GM15510 (cell line): ENCODE data around the gene PRR3.

ENCODE experiments used
- POLR2A ChIP-seq: IDR thresholded peaks from 3 replicates; pipeline ENCODE4 v1.6.1; 2011; ENCODE audit warnings: borderline replicate concordance; ENCODE audit not compliant: insufficient read length; ENCODE audit errors: extremely low read depth

PRR3 gene, protein sequence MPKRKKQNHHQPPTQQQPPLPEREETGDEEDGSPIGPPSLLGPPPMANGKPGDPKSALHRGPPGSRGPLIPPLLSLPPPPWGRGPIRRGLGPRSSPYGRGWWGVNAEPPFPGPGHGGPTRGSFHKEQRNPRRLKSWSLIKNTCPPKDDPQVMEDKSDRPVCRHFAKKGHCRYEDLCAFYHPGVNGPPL

GRCh38 chr6:30556906-30557682 lies at the start of gene PRR3:
Gene PRR3, plus strand, starts transcription at chr6:30557295. Its CDS starts 50 bp downstream, at chr6:30557345.
- TF ChIP-seq POLR2A: peak; percentile 53

GRCh38 chr6:30507849-30508827 lies 49.0 kb upstream of the PRR3 start:
- TF ChIP-seq POLR2A: no peak

- TF ChIP-seq POLR2A: peak; percentile 26
Measured at GRCh38 chr6:30508890-30509736, 48.0 kb upstream of the PRR3 start.

DNA sequence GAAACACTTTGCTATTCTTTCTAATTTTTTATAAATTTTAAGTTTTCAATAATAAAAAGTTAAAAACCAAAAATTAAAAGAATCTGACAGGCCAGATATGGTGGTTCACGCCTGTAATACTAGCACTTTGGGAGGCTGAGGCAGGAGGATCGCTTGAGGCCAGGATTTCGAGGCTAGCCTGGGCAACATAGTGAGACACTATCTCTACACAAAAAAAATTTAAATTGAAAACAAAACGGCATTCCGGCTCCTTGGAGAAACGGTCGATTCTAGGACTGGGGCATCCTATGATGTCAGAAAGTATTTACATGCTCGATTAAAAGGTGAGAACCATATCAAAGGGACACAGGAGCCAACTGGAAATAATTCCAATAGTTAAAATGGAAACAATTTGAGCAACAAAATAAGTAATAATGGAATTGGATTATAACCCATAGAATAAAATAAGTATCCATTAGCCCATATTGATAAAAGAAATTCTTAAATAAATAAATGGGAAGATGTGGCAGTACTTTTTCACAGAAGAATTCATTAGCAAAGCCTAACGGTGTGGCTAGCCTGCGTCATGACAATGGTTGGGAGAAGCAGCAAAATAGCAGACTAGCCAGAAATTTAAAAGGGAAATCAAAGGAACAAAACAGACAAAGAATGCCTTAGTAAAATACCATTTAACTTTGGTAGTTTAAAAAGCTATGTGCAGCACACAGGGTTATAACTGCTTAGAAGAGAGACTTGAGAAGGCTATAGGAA lies 46.5 kb upstream of the PRR3 start:
- no peak for TF ChIP-seq POLR2A

DNA sequence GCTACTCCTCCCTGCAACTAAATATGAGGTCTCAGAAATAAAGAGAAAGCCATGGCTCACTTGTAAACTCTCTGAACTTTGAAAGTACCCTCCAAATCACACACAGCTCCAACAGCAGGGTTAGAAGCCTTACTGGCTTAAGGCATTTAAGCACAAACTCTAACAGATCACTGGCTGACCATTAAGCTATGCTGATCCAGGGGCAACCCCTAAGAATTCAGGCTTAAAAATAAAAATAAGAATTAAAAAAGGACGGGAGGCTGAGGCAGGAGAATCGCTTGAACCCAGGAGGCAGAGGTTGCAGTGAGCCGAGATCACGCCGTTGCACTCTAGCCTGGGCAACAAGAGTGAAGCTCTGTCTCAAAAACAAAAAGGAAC lies 45.9 kb upstream of the PRR3 start:
- no peak for TF ChIP-seq POLR2A

GRCh38 chr6:30513451-30513850 lies 43.6 kb upstream of the PRR3 start:
- no peak for TF ChIP-seq POLR2A

DNA sequence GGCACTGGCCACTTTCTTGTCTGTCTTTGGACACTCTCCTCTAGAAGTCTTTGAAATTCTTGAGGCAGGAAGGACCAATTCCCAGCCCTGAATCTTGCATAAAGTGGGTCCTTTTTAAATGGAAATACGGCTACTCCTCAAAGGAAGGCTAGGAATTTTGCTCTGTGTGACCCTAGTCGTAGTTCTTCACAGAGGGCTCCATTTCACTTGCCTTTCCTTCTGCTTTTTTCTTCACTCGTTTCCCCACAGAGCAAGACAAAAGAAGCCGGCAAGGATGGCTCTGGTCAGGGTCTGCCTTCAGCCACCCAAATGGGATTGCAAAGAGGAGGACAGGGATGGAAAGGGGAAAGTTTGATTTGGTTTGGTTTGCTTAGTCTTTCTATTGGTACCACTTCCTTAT lies 42.0 kb upstream of the PRR3 start:
- TF ChIP-seq POLR2A: no peak

GRCh38 chr6:30515944-30516753 lies 40.9 kb upstream of the PRR3 start:
- TF ChIP-seq POLR2A: peak; percentile 49

DNA sequence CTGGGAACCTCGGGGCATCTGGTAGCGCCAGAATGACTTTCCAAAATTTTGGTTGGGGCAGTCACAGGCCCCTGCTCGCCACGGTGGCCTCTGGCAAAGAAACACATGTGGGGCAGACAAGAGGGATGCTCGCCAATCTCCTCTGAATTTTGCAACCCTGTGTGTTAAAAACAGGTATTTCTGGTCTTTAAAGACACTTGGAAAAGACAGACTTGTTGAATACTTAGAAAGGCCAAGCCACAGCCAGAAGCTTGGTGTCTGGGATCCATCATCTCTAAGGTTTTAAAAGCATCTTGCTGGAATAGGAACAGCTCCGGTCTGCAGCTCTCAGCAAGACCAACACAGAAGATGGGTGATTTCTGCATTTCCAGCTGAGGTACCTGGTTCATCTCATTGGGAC lies 36.6 kb upstream of the PRR3 start:
- TF ChIP-seq POLR2A: no peak

- TF ChIP-seq POLR2A: no peak
Measured at GRCh38 chr6:30530014-30530413, 27.1 kb upstream of the PRR3 start.

DNA sequence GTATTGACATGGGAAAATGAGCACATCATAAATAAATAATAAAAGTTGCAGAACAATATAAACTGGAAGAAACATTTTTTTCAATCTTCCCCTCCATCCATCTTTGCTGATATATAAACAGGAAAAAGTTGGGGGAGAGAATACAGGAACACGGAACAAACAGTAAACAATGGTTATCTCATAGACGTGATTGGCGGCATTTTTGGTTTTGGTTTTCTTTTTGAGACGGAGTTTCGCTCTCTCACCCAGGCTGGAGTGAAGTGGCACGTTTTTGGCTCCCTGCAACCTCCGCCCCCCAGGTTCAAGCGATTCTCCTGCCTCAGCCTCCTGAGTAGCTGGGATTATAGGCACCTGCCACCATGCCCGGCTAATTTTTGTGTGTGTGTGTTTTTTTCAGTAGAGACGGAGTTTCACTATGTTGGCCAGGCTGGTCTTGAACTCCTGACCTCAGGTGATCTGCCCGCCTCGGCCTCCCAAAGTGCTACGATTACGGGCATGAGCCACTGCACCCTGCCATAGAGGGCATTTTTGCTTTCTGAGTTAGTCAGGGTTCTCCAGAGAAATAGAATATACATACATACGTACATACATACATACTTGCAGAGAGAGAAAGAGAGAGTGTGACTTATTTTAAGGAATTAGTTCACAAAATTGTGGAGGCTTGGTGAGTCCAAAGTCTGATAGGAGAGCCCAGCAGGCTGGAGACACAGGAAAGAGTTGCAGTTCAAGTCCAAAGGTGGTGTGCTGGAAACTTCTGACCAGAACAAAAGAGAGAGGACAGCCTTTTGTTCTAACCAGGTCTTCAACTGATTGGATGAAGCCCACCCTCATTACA lies 23.4 kb upstream of the PRR3 start:
- no peak for TF ChIP-seq POLR2A

DNA sequence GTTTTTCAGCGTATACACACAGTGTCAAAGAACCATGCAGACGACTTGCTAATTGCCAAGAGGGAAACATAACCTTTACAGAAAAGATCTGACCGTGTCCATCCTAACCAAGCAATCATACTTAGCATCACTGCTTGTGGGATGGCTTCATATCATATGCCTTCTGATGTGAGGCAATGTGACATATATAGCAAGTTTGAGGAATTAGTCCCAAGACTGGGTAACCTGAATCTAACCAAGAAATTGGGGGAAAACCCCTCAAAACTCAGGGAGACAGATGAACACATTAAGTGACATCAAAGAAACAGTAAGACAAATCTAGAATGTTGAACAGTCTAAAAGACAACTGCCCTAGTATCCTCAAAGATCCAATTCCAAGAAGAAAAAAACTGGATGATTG lies 19.2 kb upstream of the PRR3 start:
- no peak for TF ChIP-seq POLR2A
